Activated B cell treated with CpG ODN at 0.5 μM for 24 hours (primary cell): ENCODE measurements around the gene DNAH1. TPM values are rescaled to one million over a fixed set of nuclear protein-coding genes. Genes with fewer than 3 reads are reported as not detected.

Source experiments
- ATAC-seq: fragments of 200-7000 bp; cut with Tn5 transposase; one replicate; pipeline ENCODE4 v1.10.0; 2021; ENCODE audit warnings: low read depth, mild to moderate bottlenecking, moderate library complexity
- CTCF ChIA-PET: fragments of 350-600 bp; sonication (Branson Sonifier 250); formaldehyde crosslinking; loops from one replicate; lab custom pipeline; 2021; ENCODE audit warnings: antibody characterized with exemption; lab: Charles Lee
- POLR2A ChIA-PET: fragments of 350-600 bp; sonication (Branson Sonifier 250); formaldehyde crosslinking; loops from one replicate; lab custom pipeline; 2021; ENCODE audit warnings: antibody characterized with exemption; lab: Charles Lee
- DNase-seq: peaks from one replicate; pipeline ENCODE4 v3.0.0; 2022
- H3K27ac Mint-ChIP-seq: one replicate; pipeline ENCODE4 v1.8.0; 2020; ENCODE audit warnings: mixed read lengths
- H3K27me3 Mint-ChIP-seq: one replicate; pipeline ENCODE4 v1.8.0; 2021; ENCODE audit warnings: mixed read lengths
- H3K36me3 Mint-ChIP-seq: one replicate; pipeline ENCODE4 v1.8.0; 2021; ENCODE audit warnings: low read depth, mixed read lengths
- H3K4me1 Mint-ChIP-seq: one replicate; pipeline ENCODE4 v1.8.0; 2021; ENCODE audit warnings: mixed read lengths
- H3K4me3 Mint-ChIP-seq: one replicate; pipeline ENCODE4 v1.8.0; 2020; ENCODE audit warnings: mild to moderate bottlenecking, mixed read lengths
- H3K9me3 Mint-ChIP-seq: one replicate; pipeline ENCODE4 v1.8.0; 2020; ENCODE audit warnings: mixed read lengths
- intact Hi-C: fragments of 100-400 bp; cut with micrococcal nuclease; formaldehyde crosslinking; loops from one replicate; pipeline ENCODE4 v1.15.1; 2024
- total RNA-seq: library from RNA; stranded (reverse); gene quantifications from 2 replicates; pipeline ENCODE4 v1.2.3, GENCODE V29; 2022
- TF ChIP-seq, protein P1 (sequence below): fragments of 200-600 bp; IDR thresholded peaks from one replicate; pipeline ENCODE4 v1.8.0; 2022; ENCODE audit warnings: antibody characterized with exemption, mild to moderate bottlenecking

Gene DNAH1
- total RNA-seq, 1 donor from 2014 or later: 25.8 TPM

DNA sequence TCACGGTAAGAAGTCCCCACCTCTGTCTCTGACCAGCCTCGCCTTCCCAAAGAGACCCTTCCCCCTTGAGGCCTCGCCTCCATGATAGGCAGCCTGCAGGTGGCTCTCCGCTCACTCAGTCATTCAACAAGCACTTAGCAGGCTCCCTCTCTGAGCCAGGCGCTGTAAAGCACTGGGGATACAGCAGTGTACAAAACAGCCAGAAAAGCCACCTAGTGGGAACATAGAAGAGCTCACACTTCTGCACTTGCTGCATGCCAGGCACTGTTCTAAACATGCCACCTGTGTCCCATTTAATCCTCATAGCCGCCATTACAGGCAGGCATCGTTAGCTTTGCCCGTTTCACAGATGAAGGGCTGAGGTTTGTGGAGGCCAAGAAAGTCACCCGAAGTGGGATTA lies 72.8 kb downstream of the DNAH1 start:
- Mint-ChIP-seq H3K27me3 (no peaks in the 10 kb centered on the region), H3K27ac (no peak overlapping the region), H3K36me3 (peaks cover 38% of the 10 kb centered on the region), H3K4me1 (no peaks in the 10 kb centered on the region), H3K9me3 (no peaks in the 10 kb centered on the region), H3K4me3 (no peak overlapping the region)
- TF ChIP-seq, protein P1, sequence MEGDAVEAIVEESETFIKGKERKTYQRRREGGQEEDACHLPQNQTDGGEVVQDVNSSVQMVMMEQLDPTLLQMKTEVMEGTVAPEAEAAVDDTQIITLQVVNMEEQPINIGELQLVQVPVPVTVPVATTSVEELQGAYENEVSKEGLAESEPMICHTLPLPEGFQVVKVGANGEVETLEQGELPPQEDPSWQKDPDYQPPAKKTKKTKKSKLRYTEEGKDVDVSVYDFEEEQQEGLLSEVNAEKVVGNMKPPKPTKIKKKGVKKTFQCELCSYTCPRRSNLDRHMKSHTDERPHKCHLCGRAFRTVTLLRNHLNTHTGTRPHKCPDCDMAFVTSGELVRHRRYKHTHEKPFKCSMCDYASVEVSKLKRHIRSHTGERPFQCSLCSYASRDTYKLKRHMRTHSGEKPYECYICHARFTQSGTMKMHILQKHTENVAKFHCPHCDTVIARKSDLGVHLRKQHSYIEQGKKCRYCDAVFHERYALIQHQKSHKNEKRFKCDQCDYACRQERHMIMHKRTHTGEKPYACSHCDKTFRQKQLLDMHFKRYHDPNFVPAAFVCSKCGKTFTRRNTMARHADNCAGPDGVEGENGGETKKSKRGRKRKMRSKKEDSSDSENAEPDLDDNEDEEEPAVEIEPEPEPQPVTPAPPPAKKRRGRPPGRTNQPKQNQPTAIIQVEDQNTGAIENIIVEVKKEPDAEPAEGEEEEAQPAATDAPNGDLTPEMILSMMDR: no peak
- ChIA-PET POLR2A (no interaction called here), CTCF (no interaction called here)
- no peak for DNase-seq
- ATAC-seq: no peak
- intact Hi-C loops: no loop called here

DNA sequence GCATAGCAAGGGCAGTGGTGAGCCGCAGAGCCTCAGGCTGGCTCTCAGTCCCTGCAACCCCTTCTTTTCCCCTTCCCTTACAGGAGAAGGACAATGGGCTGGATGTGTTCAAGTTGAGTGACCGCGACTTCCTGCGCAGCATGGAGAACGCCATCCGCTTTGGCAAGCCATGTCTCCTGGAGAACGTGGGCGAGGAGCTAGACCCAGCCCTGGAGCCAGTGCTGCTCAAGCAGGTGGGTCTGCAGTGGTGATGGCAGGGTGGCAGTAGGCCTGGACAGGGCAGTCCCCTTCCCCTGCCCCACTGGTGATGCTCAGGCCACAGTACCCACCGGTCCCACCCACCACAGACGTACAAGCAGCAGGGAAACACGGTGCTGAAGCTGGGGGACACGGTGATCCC lies 75.0 kb downstream of the DNAH1 start:
- DNase-seq (no peak), ATAC-seq (no peak)
- no peak overlapping the region for H3K27ac Mint-ChIP-seq
- H3K4me1 Mint-ChIP-seq: no peaks in the 10 kb centered on the region
- POLR2A ChIA-PET: no interaction called here
- peaks cover 43% of the 10 kb centered on the region for H3K36me3 Mint-ChIP-seq
- H3K9me3 Mint-ChIP-seq: no peaks in the 10 kb centered on the region
- no peak overlapping the region for H3K4me3 Mint-ChIP-seq
- intact Hi-C loops: no loop called here
- CTCF ChIA-PET: no interaction called here
- H3K27me3 Mint-ChIP-seq: no peaks in the 10 kb centered on the region
- TF ChIP-seq, protein P1: no peak

DNA sequence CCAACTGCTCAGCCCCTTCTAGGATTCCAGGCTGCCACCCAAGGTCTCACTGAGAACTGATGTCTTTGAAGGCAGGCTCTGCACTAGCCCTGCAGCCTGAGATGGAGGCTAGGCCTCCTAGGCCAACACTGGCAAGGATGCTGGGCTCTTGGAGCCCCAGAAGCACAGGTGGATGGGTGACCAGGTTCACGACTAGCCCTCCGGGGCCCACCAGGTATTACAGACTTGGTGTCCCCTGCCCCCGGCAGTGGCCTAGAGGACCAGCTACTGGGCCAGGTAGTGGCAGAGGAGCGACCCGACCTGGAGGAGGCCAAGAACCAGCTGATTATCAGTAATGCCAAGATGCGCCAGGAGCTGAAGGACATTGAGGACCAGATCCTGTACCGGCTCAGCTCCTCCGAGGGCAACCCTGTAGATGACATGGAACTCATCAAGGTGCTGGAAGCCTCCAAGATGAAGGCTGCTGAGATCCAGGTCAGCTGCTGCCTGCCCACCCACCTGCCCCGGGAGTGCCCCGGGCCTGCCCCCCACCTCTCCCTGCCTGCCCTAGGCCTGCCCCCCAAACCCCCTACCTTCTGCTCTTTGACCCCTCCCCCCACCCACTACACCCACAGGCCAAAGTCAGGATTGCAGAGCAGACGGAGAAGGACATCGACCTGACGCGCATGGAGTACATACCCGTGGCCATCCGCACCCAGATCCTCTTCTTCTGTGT lies 76.3 kb downstream of the DNAH1 start:
- ATAC-seq (no peak), DNase-seq (no peak)
- ChIA-PET CTCF (no interaction called here), POLR2A (no interaction called here)
- TF ChIP-seq, protein P1: no peak
- intact Hi-C loops: no loop called here
- H3K27ac Mint-ChIP-seq: no peak overlapping the region
- H3K36me3 Mint-ChIP-seq: peaks cover 44% of the 10 kb centered on the region
- H3K9me3 Mint-ChIP-seq: no peaks in the 10 kb centered on the region
- no peaks in the 10 kb centered on the region for H3K27me3 Mint-ChIP-seq
- no peaks in the 10 kb centered on the region for H3K4me1 Mint-ChIP-seq
- no peak overlapping the region for H3K4me3 Mint-ChIP-seq

DNA sequence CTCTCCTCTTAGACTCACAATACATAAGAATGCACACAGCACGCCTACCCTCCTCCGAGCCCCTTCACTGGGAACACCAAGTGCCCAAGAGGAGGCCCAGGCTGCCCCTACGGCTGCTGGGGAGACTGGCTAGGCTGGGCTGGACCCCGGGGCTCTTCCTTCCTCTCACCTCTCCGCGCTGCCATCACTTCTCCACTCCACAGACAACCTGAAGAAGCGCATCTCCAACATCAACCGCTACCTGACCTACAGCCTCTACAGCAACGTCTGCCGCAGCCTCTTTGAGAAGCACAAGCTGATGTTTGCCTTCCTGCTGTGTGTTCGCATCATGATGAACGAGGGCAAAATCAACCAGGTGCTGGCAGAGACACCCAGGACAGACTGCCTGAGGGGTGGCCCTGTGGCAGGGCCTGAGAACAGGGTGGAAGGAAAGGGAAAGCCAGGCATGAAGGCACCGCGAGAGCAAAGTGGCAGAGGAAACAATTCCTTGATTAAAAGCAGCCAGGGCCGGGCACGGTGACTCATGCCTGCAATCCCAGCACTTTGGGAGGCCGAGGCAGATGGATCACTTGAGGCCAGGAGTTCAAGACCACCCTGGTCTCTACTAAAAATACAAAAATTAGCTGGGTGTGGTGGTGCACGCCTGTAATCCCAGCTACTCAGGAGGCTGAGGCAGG lies 77.2 kb downstream of the DNAH1 start:
- intact Hi-C loops: no loop called here

More for the DNA sequence above, 77.2 kb downstream of the DNAH1 start:
- Mint-ChIP-seq H3K4me3 (no peak overlapping the region), H3K36me3 (peaks cover 47% of the 10 kb centered on the region), H3K4me1 (no peaks in the 10 kb centered on the region), H3K27me3 (no peaks in the 10 kb centered on the region), H3K9me3 (no peaks in the 10 kb centered on the region), H3K27ac (no peak overlapping the region)
- DNase-seq: no peak
- POLR2A ChIA-PET: no interaction called here
- TF ChIP-seq, protein P1: no peak
- CTCF ChIA-PET: no interaction called here
- ATAC-seq: no peak
